ENCODE results near the gene EIF2AK3.
"Not testable (repeated sequence)": the region's sequence is repeated elsewhere in the genome, so short reads cannot be mapped to it uniquely, and the experiment has no call there.

The EIF2AK3 gene

DNA sequence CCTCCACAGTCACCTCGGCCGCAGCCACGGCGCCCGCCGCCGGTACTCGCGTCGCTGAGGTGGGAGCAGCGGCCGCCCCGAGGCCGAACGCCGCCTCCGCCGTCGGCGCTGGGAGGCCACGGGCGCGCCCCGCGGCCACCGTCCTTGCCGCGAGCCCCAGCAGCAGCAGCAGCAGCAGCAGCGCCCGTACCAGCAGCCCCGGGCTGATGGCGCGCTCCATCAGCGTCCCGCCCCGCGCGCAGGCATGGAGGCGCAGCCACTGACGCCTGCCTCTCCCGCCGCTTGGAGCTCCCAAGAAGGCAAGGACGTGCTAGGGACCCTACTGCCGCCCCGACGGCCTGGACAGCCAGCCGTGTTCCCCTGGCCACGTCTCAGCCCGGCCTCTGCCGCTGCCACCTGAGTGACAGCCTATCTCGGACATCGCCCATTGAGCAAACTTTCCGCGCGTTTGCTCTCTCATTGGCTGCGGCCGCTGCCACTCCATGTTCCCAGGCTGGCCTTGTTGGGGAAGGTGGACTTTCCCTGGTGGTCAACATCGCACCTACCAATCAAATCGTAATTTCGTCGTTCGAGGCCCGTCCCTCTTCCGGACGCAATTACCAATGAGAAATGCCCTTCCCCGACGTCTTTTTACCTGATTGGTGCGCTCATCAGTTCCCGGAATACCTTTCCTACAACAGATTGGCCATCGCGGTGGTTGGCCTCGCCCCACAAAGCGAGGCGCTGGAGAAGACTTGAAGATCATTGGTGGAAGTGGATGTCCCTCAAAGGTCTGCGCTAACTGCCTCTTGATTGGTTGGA lies at the start of gene EIF2AK3:
EIF2AK3 (minus strand) TSS at position 410 of the 801 bp plus-strand sequence; CDS start at position 220, 190 bp downstream.
- peak; percentile 94 for DNase-seq (ENCODE audit: low read depth, low spot score)

GRCh38 chr2:88673363-88673762 lies 46.1 kb upstream of the EIF2AK3 start:
- no peak for DNase-seq (ENCODE audit: low read depth, low spot score)

- no peak for DNase-seq (ENCODE audit: low read depth, low spot score)
These were observed 44.6 kb upstream of the EIF2AK3 start for GRCh38 chr2:88671786-88672427.

DNA sequence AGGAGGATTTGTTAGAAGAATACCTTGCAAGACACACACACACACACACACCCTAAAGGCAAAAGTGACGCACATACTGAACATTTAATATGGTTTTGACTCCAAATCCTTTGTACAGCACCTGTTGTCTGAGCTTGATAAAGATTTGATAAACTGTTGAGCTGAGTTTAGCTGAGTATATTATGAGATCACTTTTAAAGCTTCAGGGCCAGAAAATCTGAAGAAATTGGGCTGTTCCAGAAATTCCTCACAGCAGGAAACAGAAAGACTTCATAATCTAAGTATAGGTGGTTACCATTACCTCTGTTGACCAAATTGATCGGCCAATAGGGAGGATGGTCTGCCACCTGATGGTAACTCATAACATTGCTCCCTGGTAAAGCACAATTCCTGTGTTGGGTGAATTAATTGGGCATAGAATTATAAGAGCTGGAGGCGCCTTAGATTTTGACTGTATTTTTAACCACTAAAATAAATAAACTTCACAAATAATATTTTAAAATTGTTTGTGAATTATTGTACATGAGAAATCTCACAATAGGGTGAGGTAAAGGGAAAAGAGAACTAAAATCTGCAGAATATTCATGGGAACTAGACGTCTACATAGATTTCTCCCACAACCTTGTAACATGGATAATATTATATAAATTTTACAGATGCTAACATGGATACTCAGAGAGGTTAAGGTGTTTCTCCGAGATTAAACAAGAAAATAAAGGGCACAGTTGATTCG lies 42.4 kb upstream of the EIF2AK3 start:
- no peak for DNase-seq (ENCODE audit: low read depth, low spot score)

DNA sequence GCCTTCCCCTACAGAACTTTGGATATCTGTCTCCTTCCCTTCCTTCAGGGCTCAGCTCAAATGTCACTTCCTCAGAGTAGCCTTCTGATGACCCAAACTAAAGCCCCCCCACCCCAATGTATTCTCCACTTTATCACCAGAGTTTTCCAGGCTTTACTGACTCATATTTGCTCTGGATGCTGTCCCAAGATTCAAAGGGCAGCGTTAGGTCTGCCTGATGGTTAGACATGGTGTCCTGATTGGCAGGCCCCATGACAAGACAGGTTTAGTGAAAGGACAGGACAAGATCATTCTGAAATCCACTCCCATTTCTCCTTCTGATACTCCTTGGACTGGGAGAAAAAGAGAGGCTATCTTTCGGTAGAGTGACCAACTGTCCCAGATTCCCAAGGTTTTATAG lies 41.6 kb upstream of the EIF2AK3 start:
- no peak for DNase-seq (ENCODE audit: low read depth, low spot score)

- no peak for DNase-seq (ENCODE audit: low read depth, low spot score)
These were observed 40.0 kb upstream of the EIF2AK3 start for GRCh38 chr2:88667219-88667618.

DNA sequence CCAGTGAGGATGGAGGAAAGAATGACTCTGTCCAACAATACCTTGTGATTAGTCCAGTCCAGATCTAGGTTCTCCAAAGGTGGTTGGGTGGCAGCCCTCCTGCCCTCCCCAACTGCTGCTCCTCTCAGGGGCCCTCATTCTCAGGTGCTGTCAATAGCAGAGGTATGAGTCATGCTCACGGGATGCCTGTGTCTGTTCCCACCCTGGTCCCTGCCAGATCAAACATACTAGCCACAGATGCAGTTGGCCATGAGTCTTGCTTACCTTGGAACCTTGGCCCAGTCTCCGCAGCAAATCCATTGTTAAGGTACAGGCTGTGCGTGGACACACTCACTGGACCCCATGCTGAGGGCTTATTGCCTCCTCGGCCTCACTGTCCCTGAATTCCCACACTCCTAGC lies 39.3 kb upstream of the EIF2AK3 start:
- no peak for DNase-seq (ENCODE audit: low read depth, low spot score)

- no peak for DNase-seq (ENCODE audit: low read depth, low spot score)
These were observed 33.4 kb upstream of the EIF2AK3 start for GRCh38 chr2:88660622-88661021.

DNA sequence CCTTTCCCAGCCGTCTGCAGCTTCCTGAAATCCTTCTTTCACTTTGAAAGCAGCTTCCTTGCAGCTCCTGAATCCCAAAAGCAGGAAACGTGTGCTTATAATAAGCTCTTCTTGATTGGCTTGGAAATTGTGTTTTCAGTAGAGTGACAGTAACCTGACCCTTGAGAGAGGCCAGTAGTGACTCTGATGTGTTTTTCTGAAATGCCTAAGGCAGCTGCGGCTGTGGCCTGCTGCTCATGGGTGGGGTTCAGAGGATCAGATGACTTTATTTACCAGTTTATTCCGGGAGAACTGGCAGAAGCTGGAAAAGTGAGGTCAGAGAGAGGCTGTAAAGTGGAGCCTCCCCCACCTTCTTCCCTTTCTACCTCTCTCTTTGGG lies 32.3 kb upstream of the EIF2AK3 start:
- no peak for DNase-seq (ENCODE audit: low read depth, low spot score)

- no peak for DNase-seq (ENCODE audit: low read depth, low spot score)
These were observed 31.7 kb upstream of the EIF2AK3 start for GRCh38 chr2:88658881-88659537.

GRCh38 chr2:88658326-88658725 lies 31.1 kb upstream of the EIF2AK3 start:
- DNase-seq (ENCODE audit: low read depth, low spot score) = no peak

- DNase-seq (ENCODE audit: low read depth, low spot score) = no peak
These were observed 29.9 kb upstream of the EIF2AK3 start for GRCh38 chr2:88657131-88657530.

DNA sequence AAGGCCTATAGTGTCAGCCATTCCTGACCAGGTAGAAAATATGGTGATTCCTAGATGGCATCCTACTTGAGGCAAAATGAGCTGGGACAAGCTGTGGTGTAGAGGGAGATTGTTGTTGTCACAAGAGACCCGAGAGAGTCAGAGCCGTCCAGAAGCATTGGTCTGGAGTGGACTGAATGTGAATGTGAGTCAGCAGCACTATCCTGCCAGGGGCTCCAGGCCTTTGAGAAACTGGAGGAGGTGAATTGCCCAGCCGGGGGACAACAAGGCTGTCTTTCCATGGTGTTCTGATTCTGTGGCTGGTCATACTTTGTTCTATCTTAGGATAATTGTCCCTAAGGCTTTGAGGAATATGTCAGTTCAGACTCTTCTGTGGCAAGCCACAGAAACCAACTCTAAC lies 29.4 kb upstream of the EIF2AK3 start:
- no peak for DNase-seq (ENCODE audit: low read depth, low spot score)

GRCh38 chr2:88654714-88655113 lies 27.4 kb upstream of the EIF2AK3 start:
- DNase-seq (ENCODE audit: low read depth, low spot score) = no peak

GRCh38 chr2:88651646-88652045 lies 24.4 kb upstream of the EIF2AK3 start:
- no peak for DNase-seq (ENCODE audit: low read depth, low spot score)

- not testable (repeated sequence) for DNase-seq (ENCODE audit: low read depth, low spot score)
These were observed 18.1 kb upstream of the EIF2AK3 start for GRCh38 chr2:88645291-88645882.

GRCh38 chr2:88642278-88642677 lies 15.0 kb upstream of the EIF2AK3 start:
- no peak for DNase-seq (ENCODE audit: low read depth, low spot score)

DNA sequence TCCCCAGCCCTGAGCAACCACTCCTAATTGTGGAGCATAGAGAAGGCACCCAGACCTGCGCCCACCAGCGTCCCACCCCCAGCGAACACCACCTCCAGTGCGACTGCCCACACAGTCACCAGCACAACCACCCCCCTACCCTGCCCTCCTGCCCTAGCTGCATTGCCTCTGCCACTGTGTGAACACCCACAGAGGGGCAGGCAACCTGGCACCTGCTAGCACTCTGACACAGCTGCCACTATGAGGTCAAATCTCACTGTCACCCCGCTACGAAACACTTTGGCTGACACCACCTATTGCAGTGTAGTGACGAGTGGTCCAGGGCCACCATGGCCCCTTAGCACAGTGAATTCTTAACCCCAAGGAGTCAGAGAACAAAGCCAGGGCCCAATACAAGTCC lies 14.1 kb upstream of the EIF2AK3 start:
- DNase-seq (ENCODE audit: low read depth, low spot score) = no peak

- DNase-seq (ENCODE audit: low read depth, low spot score) = no peak
These were observed 12.6 kb upstream of the EIF2AK3 start for GRCh38 chr2:88639865-88640264.

DNA sequence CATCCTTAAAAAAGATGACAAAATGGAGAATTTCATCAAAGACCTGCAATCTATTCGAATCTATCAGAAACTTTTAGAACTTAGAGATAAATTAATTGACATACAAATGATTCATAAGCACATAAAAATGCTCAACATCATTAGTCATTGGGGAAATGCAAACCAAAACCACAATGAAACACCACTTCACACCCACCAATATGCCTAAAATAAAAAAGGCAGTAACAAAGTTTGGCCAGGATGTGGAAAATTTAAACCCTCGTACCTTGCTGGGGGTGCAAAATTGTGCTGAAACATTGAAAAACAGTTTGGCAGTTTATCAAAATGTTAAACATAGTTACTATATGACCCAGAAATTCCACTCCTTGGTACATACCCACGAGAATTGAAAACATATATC lies 11.5 kb upstream of the EIF2AK3 start:
- no peak for DNase-seq (ENCODE audit: low read depth, low spot score)

GRCh38 chr2:88638123-88638650 lies 10.9 kb upstream of the EIF2AK3 start:
- no peak for DNase-seq (ENCODE audit: low read depth, low spot score)

Data from activated CD4-positive, CD25-positive, alpha-beta regulatory T cell treated with anti-CD3 and anti-CD28 coated beads, Interleukin-2, amount 50 U/mL, for 16 hours (primary cell).